Neural progenitor cell (in vitro differentiated cells): ENCODE data around the gene EPN2. TPM values are rescaled to one million over a fixed set of nuclear protein-coding genes. Genes with fewer than 3 reads are reported as not detected.

ENCODE experiments used
- DNase-seq: peaks from one replicate; pipeline ENCODE4 v3.0.0-alpha.2; 2016; ENCODE audit warnings: low spot score
- H2AFZ ChIP-seq: fragments of 200-600 bp; sonication (generic); replicated peaks from 2 replicates; pipeline ENCODE4 v1.6.1; 2016; ENCODE audit warnings: antibody characterized with exemption
- H3F3A ChIP-seq: fragments of 200-600 bp; sonication (generic); 2 replicates; pipeline ENCODE4 v1.6.1; 2016; ENCODE audit warnings: antibody characterized with exemption, low read depth
- H3K27ac ChIP-seq: fragments of 200-600 bp; sonication (generic); 2 replicates; pipeline ENCODE4 v1.5.1; 2016; ENCODE audit warnings: mild to moderate bottlenecking
- H3K27me3 ChIP-seq: fragments of 200-600 bp; sonication (generic); 2 replicates; pipeline ENCODE4 v1.6.1; 2016; ENCODE audit warnings: mild to moderate bottlenecking, moderate library complexity
- H3K36me3 ChIP-seq: fragments of 200-600 bp; sonication (generic); 2 replicates; pipeline ENCODE4 v1.5.1; 2016
- H3K4me1 ChIP-seq: fragments of 200-600 bp; sonication (generic); 2 replicates; pipeline ENCODE4 v1.6.1; 2016; ENCODE audit warnings: mixed run types
- H3K4me2 ChIP-seq: fragments of 200-600 bp; sonication (generic); 2 replicates; pipeline ENCODE4 v1.6.1; 2016
- H3K4me3 ChIP-seq: fragments of 200-600 bp; sonication (generic); 2 replicates; pipeline ENCODE4 v1.5.1; 2016
- H3K79me2 ChIP-seq: fragments of 200-600 bp; sonication (generic); 2 replicates; pipeline ENCODE4 v1.6.1; 2016; ENCODE audit warnings: low read depth
- H3K9ac ChIP-seq: fragments of 200-600 bp; sonication (generic); 2 replicates; pipeline ENCODE4 v1.6.1; 2016
- H3K9me3 ChIP-seq: fragments of 200-600 bp; sonication (generic); 2 replicates; pipeline ENCODE4 v1.5.1; 2016; ENCODE audit warnings: low read depth
- H4K20me1 ChIP-seq: fragments of 200-600 bp; sonication (generic); 2 replicates; pipeline ENCODE4 v1.6.1; 2016; ENCODE audit warnings: low read depth
- H3K27ac Mint-ChIP-seq: 3 replicates; pipeline ENCODE4 v1.8.0; 2021; ENCODE audit warnings: mixed read lengths
- H3K27me3 Mint-ChIP-seq: 2 replicates; pipeline ENCODE4 v1.8.0; 2022; ENCODE audit warnings: low read depth, mild to moderate bottlenecking, inconsistent platforms, moderate library complexity, mixed read lengths; ENCODE audit not compliant: insufficient read depth
- H3K36me3 Mint-ChIP-seq: 3 replicates; pipeline ENCODE4 v1.8.0; 2021; ENCODE audit warnings: mixed read lengths
- H3K4me1 Mint-ChIP-seq: 3 replicates; pipeline ENCODE4 v1.8.0; 2021; ENCODE audit warnings: mixed read lengths
- H3K4me3 Mint-ChIP-seq: 3 replicates; pipeline ENCODE4 v1.8.0; 2021; ENCODE audit warnings: mild to moderate bottlenecking, moderate library complexity, mixed read lengths
- H3K9me3 Mint-ChIP-seq: 3 replicates; pipeline ENCODE4 v1.8.0; 2020; ENCODE audit warnings: mixed read lengths
- EZH2 ChIP-seq: fragments of 200-600 bp; sonication (generic); IDR thresholded peaks from 2 replicates; pipeline ENCODE4 v1.6.1; 2017; ENCODE audit warnings: antibody characterized with exemption, mild to moderate bottlenecking, moderate library complexity
- EZH2phosphoT487 ChIP-seq: fragments of 200-600 bp; sonication (generic); IDR thresholded peaks from 2 replicates; pipeline ENCODE4 v1.6.1; 2017; ENCODE audit warnings: antibody characterized with exemption
- total RNA-seq: library from RNA; depleted of rRNA; stranded (reverse); fragments of >200 nt; gene quantifications from 2 replicates; pipeline ENCODE4 v1.2.3, GENCODE V29; 2015; ENCODE audit warnings: low replicate concordance
- TF ChIP-seq, protein P1 (sequence below): fragments of 200-600 bp; sonication (generic); IDR thresholded peaks from 2 replicates; pipeline ENCODE4 v1.5.1; 2017; ENCODE audit warnings: antibody characterized with exemption, mild to moderate bottlenecking

EPN2 gene
- total RNA-seq, 1 donor from 2014 or later: 30.5 TPM

DNA sequence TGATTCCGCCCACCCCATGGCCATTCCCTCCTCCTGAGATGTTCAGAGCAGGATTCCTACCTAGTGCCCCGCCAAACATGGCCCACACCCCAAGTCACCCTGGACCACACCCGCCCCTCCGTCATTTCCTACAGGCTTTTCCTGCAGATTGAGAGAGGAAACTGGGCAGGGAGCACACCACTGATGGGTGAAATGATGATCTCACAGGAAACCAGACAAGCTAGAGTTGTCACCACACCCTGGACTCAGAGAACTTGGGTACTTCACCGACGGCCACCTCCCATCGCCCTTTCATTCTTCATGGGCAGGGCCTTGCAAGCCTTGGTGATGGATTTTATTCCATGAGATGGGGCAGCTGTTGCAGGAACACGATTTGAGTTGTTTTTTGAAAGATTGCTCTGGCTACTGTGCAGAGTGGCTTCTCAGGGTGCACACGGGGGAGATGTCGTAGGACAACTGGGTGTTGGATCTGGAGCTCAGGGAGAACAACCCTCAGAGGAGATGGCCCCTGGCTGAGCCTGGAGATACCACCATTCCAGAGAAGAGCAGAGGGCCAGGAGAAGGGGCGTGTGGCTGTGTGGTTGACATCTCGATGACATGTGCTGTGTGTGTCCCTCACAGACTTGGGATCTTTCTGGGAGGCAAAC is 132.8 kb downstream of the EPN2 start:
- DNase-seq: no peak
- no peaks in the 10 kb centered on the region for H3F3A ChIP-seq
- no peak overlapping the region for H2AFZ ChIP-seq
- H3K36me3 ChIP-seq: no peaks in the 10 kb centered on the region
- no peak overlapping the region for H3K4me2 ChIP-seq
- H3K27ac ChIP-seq: no peak overlapping the region
- peaks cover 4% of the 10 kb centered on the region for H3K4me1 ChIP-seq
- TF ChIP-seq EZH2phosphoT487 (no peak), EZH2 (no peak)
- TF ChIP-seq, protein P1, sequence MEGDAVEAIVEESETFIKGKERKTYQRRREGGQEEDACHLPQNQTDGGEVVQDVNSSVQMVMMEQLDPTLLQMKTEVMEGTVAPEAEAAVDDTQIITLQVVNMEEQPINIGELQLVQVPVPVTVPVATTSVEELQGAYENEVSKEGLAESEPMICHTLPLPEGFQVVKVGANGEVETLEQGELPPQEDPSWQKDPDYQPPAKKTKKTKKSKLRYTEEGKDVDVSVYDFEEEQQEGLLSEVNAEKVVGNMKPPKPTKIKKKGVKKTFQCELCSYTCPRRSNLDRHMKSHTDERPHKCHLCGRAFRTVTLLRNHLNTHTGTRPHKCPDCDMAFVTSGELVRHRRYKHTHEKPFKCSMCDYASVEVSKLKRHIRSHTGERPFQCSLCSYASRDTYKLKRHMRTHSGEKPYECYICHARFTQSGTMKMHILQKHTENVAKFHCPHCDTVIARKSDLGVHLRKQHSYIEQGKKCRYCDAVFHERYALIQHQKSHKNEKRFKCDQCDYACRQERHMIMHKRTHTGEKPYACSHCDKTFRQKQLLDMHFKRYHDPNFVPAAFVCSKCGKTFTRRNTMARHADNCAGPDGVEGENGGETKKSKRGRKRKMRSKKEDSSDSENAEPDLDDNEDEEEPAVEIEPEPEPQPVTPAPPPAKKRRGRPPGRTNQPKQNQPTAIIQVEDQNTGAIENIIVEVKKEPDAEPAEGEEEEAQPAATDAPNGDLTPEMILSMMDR: no peak
- H3K4me3 Mint-ChIP-seq: no peak overlapping the region
- H3K4me1 Mint-ChIP-seq: no peaks in the 10 kb centered on the region
- peak overlapping the region; percentile 13 for H3K27ac Mint-ChIP-seq
- peaks cover under 1% of the 10 kb centered on the region for H3K79me2 ChIP-seq
- no peaks in the 10 kb centered on the region for H3K27me3 ChIP-seq
- no peaks in the 10 kb centered on the region for H3K9me3 ChIP-seq
- H3K36me3 Mint-ChIP-seq: no peaks in the 10 kb centered on the region
- no peak overlapping the region for H3K9ac ChIP-seq
- H3K4me3 ChIP-seq: no peak overlapping the region
- peaks cover 6% of the 10 kb centered on the region for H3K27me3 Mint-ChIP-seq
- H3K9me3 Mint-ChIP-seq: no peaks in the 10 kb centered on the region
- no peaks in the 10 kb centered on the region for H4K20me1 ChIP-seq

DNA sequence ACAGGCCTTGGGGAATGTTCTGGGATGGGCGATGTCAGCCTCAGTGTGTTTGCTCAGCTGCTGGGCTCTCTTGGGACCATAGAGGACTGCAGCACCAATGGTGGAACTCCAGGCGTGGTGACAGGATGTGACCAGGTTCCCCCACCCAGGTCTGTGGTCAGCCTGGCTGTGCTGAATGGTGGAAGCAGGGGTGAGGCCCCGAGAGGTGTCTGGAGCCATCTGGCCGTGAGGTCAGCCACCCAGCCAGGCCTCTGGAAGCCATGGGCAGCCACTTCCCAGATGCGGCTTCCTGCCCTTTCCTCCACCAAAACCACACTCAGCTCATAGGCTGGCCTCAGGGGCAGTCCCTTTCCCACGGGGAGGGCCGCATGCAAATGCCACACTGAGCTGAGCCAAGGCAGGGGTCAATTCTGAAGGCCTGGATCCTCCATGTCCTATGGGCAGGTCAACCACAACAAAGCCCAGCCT is 133.4 kb downstream of the EPN2 start:
- Histone ChIP-seq H3K4me1 (peaks cover 4% of the 10 kb centered on the region), H3F3A (peaks cover 1% of the 10 kb centered on the region), H4K20me1 (no peaks in the 10 kb centered on the region), H3K9me3 (no peaks in the 10 kb centered on the region), H3K4me2 (no peak overlapping the region), H3K4me3 (no peak overlapping the region), H2AFZ (no peak overlapping the region), H3K9ac (no peak overlapping the region), H3K79me2 (peaks cover 6% of the 10 kb centered on the region), H3K27ac (no peak overlapping the region), H3K27me3 (no peaks in the 10 kb centered on the region), H3K36me3 (no peaks in the 10 kb centered on the region)
- no peak for DNase-seq
- Mint-ChIP-seq H3K36me3 (no peaks in the 10 kb centered on the region), H3K27ac (no peak overlapping the region), H3K4me3 (no peak overlapping the region), H3K27me3 (peaks cover 6% of the 10 kb centered on the region), H3K4me1 (no peaks in the 10 kb centered on the region), H3K9me3 (no peaks in the 10 kb centered on the region)
- TF ChIP-seq, protein P1: no peak

DNA sequence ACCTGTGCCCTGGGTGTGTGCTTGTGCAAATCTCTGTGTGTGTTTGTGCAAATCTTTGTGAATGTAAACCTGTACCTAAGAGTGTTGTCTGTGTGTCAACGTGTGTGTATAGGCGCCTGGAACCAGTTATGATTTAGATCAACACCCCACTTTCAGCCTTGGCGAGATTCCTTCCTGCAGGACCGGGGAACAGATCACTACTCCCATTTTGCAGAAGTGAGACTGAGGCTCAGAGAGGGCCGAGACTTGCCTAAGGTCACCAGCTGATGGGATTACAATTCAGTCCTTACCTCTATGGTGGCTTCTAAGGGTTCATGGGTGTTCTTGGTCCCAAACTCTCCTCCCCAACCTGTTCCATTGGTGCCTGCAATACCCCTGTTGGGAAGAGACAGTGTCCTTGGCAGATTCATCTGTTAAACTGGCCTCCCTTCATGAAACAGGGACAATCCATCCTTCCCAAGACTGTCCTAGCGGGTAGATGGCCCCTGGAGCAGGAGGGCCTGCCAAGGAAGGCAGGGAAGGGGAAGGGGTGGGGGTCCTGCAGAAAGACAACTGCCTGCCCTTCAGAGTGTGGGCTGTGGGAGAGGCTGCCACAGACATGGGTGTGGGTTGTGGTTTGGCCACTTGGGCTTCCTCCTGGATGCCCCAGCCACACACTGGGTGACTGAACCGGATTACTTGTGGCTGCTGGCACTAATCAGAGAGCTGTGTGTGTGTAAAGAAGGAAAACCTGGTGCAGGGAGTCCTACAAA is 134.3 kb downstream of the EPN2 start:
- peak overlapping the region; percentile 50 for H3K27ac Mint-ChIP-seq

More for the DNA sequence above, 134.3 kb downstream of the EPN2 start:
- DNase-seq: no peak
- no peak overlapping the region for H3K4me2 ChIP-seq
- H3K36me3 ChIP-seq: no peaks in the 10 kb centered on the region
- no peaks in the 10 kb centered on the region for H4K20me1 ChIP-seq
- no peak overlapping the region for H3K27ac ChIP-seq
- H3K4me3 ChIP-seq: no peak overlapping the region
- H3K27me3 ChIP-seq: no peaks in the 10 kb centered on the region
- H3K4me3 Mint-ChIP-seq: no peak overlapping the region
- peaks cover 9% of the 10 kb centered on the region for H3F3A ChIP-seq
- H2AFZ ChIP-seq: no peak overlapping the region
- peaks cover 3% of the 10 kb centered on the region for H3K4me1 Mint-ChIP-seq
- H3K9ac ChIP-seq: no peak overlapping the region
- no peaks in the 10 kb centered on the region for H3K36me3 Mint-ChIP-seq
- H3K79me2 ChIP-seq: peaks cover 14% of the 10 kb centered on the region
- H3K9me3 Mint-ChIP-seq: no peaks in the 10 kb centered on the region
- no peaks in the 10 kb centered on the region for H3K9me3 ChIP-seq
- TF ChIP-seq, protein P1: no peak
- no peak for TF ChIP-seq EZH2
- no peak for TF ChIP-seq EZH2phosphoT487
- peaks cover 4% of the 10 kb centered on the region for H3K4me1 ChIP-seq
- H3K27me3 Mint-ChIP-seq: peaks cover 6% of the 10 kb centered on the region
